SK-N-SH (cell line): ENCODE measurements around the gene IL21R. TPM values are rescaled to one million over a fixed set of nuclear protein-coding genes. Genes with fewer than 3 reads are reported as not detected.

Experiments
- CTCF ChIA-PET: fragments of 300-600, 350-600 bp; formaldehyde crosslinking; extraction: SDS; loops from one replicate; lab custom pipeline; 2021; lab: Yijun Ruan, JAX
- POLR2A ChIA-PET: fragments of 350-600 bp; sonication (Branson Sonifier 250); formaldehyde crosslinking; extraction: SDS; loops from one replicate; lab custom pipeline; 2020; ENCODE audit warnings: antibody characterized with exemption, inconsistent platforms; lab: Yijun Ruan, JAX
- DNase-seq: peaks from one replicate; pipeline ENCODE4 v3.0.0; 2012
- H2AFZ ChIP-seq: fragments of 200-600 bp; sonication (generic); 2 replicates; pipeline ENCODE4 v1.8.1; 2016; ENCODE audit warnings: antibody characterized with exemption, mild to moderate bottlenecking, low read depth
- H3F3A ChIP-seq: fragments of 200-600 bp; sonication (generic); replicated peaks from 2 replicates; pipeline ENCODE3; 2016; ENCODE audit warnings: antibody characterized with exemption, mild to moderate bottlenecking; ENCODE audit not compliant: insufficient read depth
- H3K27ac ChIP-seq, 2 experiments: fragments of 200-500 bp in 1 of 2; fragments of 200-600 bp in 1 of 2; sonication (Bioruptor generic) in 1 of 2; sonication (generic), shearing (Covaris generic) in 1 of 2; 2 replicates each; pipeline versions ENCODE4 v1.5.1 to v1.6.1; 2014 to 2016; ENCODE audit warnings: low read depth in 2 of 2, inconsistent platforms in 1 of 2, low read length in 1 of 2, mild to moderate bottlenecking in 1 of 2, mixed read lengths in 1 of 2
- H3K27me3 ChIP-seq: fragments of 200-600 bp; sonication (generic), shearing (Covaris generic); 2 replicates; pipeline ENCODE4 v1.6.1; 2016; ENCODE audit warnings: mixed run types; ENCODE audit not compliant: insufficient read depth
- H3K36me3 ChIP-seq, 2 experiments: fragments of 200-500 bp in 1 of 2; fragments of 200-600 bp in 1 of 2; sonication (Bioruptor generic) in 1 of 2; sonication (generic) in 1 of 2; replicated peaks in 1 of 2; 2 replicates each; pipeline versions ENCODE3 to v1.5.1; 2014 to 2016; ENCODE audit warnings: low read length in 1 of 2, mild to moderate bottlenecking in 1 of 2; ENCODE audit not compliant: insufficient read depth in 2 of 2, control insufficient read depth in 1 of 2
- H3K4me1 ChIP-seq, 2 experiments: fragments of 200-500 bp in 1 of 2; fragments of 200-600 bp in 1 of 2; sonication (Bioruptor generic) in 1 of 2; sonication (generic), shearing (Covaris generic) in 1 of 2; 2 replicates each; pipeline versions ENCODE4 v1.5.1 to v1.6.1; 2014 to 2016; ENCODE audit warnings: low read depth in 1 of 2, low read length in 1 of 2, mixed run types in 1 of 2; ENCODE audit not compliant: insufficient read depth in 2 of 2, control insufficient read depth in 1 of 2
- H3K4me2 ChIP-seq: fragments of 200-600 bp; sonication (generic), shearing (Covaris generic); 2 replicates; pipeline ENCODE4 v1.6.1; 2017; ENCODE audit warnings: mixed run types
- H3K4me3 ChIP-seq, 2 experiments: fragments of 200-500 bp in 1 of 2; fragments of 200-600 bp in 1 of 2; sonication (Bioruptor generic) in 1 of 2; sonication (generic), shearing (Covaris generic) in 1 of 2; 2 replicates each; pipeline versions ENCODE4 v1.5.1 to v1.8.1; 2014 to 2016; ENCODE audit warnings: low read depth in 2 of 2, inconsistent platforms in 1 of 2, low read length in 1 of 2, mild to moderate bottlenecking in 1 of 2, mixed read lengths in 1 of 2, moderate library complexity in 1 of 2
- H3K79me2 ChIP-seq: fragments of 200-600 bp; sonication (generic); 2 replicates; pipeline ENCODE4 v1.8.1; 2017; ENCODE audit warnings: mild to moderate bottlenecking; ENCODE audit not compliant: insufficient read depth
- H3K9ac ChIP-seq: fragments of 200-600 bp; sonication (generic); 2 replicates; pipeline ENCODE4 v1.6.1; 2017; ENCODE audit warnings: mixed run types
- H3K9me2 ChIP-seq: fragments of 200-600 bp; sonication (generic); 2 replicates; pipeline ENCODE4 v1.6.1; 2017; ENCODE audit warnings: mixed run types
- H3K9me3 ChIP-seq: fragments of 200-600 bp; sonication (generic); 2 replicates; pipeline ENCODE4 v1.6.1; 2017; ENCODE audit warnings: mixed run types, mild to moderate bottlenecking, moderate library complexity
- H4K20me1 ChIP-seq: fragments of 200-600 bp; sonication (generic); 2 replicates; pipeline ENCODE4 v1.6.1; 2017; ENCODE audit warnings: mild to moderate bottlenecking, mixed run types; ENCODE audit not compliant: insufficient read depth
- CTCF ChIP-seq: fragments of 200-600 bp; sonication (generic); IDR thresholded peaks from 2 replicates; pipeline ENCODE4 v1.6.1; 2017; ENCODE audit warnings: antibody characterized with exemption, mild to moderate bottlenecking, moderate library complexity
- GABPA ChIP-seq: IDR thresholded peaks from 2 replicates; pipeline ENCODE4 v1.4.0; 2012; ENCODE audit warnings: low read depth, mild to moderate bottlenecking
- GATA2 ChIP-seq: sonication (generic); formaldehyde crosslinking; IDR thresholded peaks from 2 replicates; pipeline ENCODE4 v1.5.0; 2020; ENCODE audit warnings: mild to moderate bottlenecking, missing genetic modification reagents
- JUND ChIP-seq: IDR thresholded peaks from 2 replicates; pipeline ENCODE4 v1.4.0; 2012
- MAX ChIP-seq: IDR thresholded peaks from 2 replicates; pipeline ENCODE4 v1.4.0; 2012; ENCODE audit warnings: low read depth
- NRF1 ChIP-seq: IDR thresholded peaks from 2 replicates; pipeline ENCODE4 v1.6.1; 2012; ENCODE audit warnings: low read depth, mild to moderate bottlenecking, low read length
- PBX3 ChIP-seq: IDR thresholded peaks from 2 replicates; pipeline ENCODE4; 2012
- POLR2AphosphoS5 ChIP-seq: IDR thresholded peaks from 2 replicates; pipeline ENCODE4 v1.6.1; 2012; ENCODE audit warnings: low read depth, low read length
- REST ChIP-seq: IDR thresholded peaks from 2 replicates; pipeline ENCODE4 v1.6.1; 2012; ENCODE audit warnings: mild to moderate bottlenecking, low read depth, low read length, moderate library complexity
- SMC3 ChIP-seq: IDR thresholded peaks from 2 replicates; pipeline ENCODE4 v1.6.1; 2012; ENCODE audit warnings: low read depth, low read length, improper control_type of control experiment
- TAF1 ChIP-seq: IDR thresholded peaks from 2 replicates; pipeline ENCODE4 v1.6.1; 2012; ENCODE audit warnings: low read depth, mild to moderate bottlenecking, low read length, moderate library complexity, borderline replicate concordance
- TCF12 ChIP-seq: IDR thresholded peaks from 2 replicates; pipeline ENCODE4 v1.4.0; 2012
- USF1 ChIP-seq: IDR thresholded peaks from 2 replicates; pipeline ENCODE4 v1.4.0; 2012; ENCODE audit warnings: low read depth, borderline replicate concordance
- YY1 ChIP-seq: IDR thresholded peaks from 2 replicates; pipeline ENCODE4 v1.4.0; 2012; ENCODE audit warnings: low read depth, mild to moderate bottlenecking
- WGBS: methylation state at CpG from one replicate; pipeline ENCODE4 v1.1.6; 2017; ENCODE audit warnings: low lambda C conversion rate; 5-methylcytosine and 5-hydroxymethylcytosine counted together
- polyA plus RNA-seq, 3 experiments: library from polyadenylated mRNA; depleted of rRNA; stranded (reverse); fragments of >200 nt; gene quantifications; 2 replicates each; pipeline ENCODE4 v1.2.3, GENCODE V29; 2012

IL21R gene
- polyA plus RNA-seq, 1 of the 3 experiments (the other 2 are of a cell fraction) = 0.13 TPM

- WGBS = 80% methylated on average over 6 of the region's 6 CpGs
- POLR2A ChIA-PET = no interaction called here
Observed at GRCh38 chr16:27359615-27360014, 42.4 kb upstream of the IL21R start.

GRCh38 chr16:27361987-27362386 lies 40.0 kb upstream of the IL21R start:
- H3K27me3 ChIP-seq = no peaks in the 10 kb centered on the region
- H3K27ac ChIP-seq = no peak overlapping the region
- H3K9me3 ChIP-seq = no peaks in the 10 kb centered on the region
- no peak overlapping the region for H3K9ac ChIP-seq
- no peaks in the 10 kb centered on the region for H4K20me1 ChIP-seq
- no peak for DNase-seq
- H3K4me1 ChIP-seq = no peaks in the 10 kb centered on the region
- H3F3A ChIP-seq = peaks cover 4% of the 10 kb centered on the region
- 67% methylated on average over 3 of the region's 3 CpGs for WGBS
- H3K79me2 ChIP-seq = no peaks in the 10 kb centered on the region
- POLR2A ChIA-PET = no interaction called here
- no peak overlapping the region for H3K4me2 ChIP-seq
- H3K4me3 ChIP-seq = no peak overlapping the region
- H3K9me2 ChIP-seq = no peaks in the 10 kb centered on the region
- no peak overlapping the region for H2AFZ ChIP-seq
- no peak for TF ChIP-seq GABPA
- no peak for TF ChIP-seq NRF1
- TF ChIP-seq GATA2 (CRISPR knock-in tag) = no peak
- TF ChIP-seq REST = no peak
- no peak for TF ChIP-seq POLR2AphosphoS5
- TF ChIP-seq CTCF = no peak
- no peak for TF ChIP-seq JUND
- no peak for TF ChIP-seq YY1
- TF ChIP-seq TAF1 = no peak
- no peak for TF ChIP-seq USF1
- no peak for TF ChIP-seq TCF12
- TF ChIP-seq MAX = no peak
- TF ChIP-seq, all 33 proteins: peak for 0
- peaks cover 0 to 8% of the 10 kb centered on the region in 2 experiments for H3K36me3 ChIP-seq
- CTCF ChIA-PET = interaction anchor here (1.1 kb wide), 1 partner anchor 127 kb away, joined by 3 read pairs; no protein-coding TSS in a partner anchor

More at GRCh38 chr16:27359615-27360014, 42.4 kb upstream of the IL21R start:
- Histone ChIP-seq H3F3A (no peaks in the 10 kb centered on the region), H3K79me2 (no peaks in the 10 kb centered on the region), H3K27me3 (no peaks in the 10 kb centered on the region), H3K4me2 (no peak overlapping the region), H3K36me3 (peaks cover 0 to 11% of the 10 kb centered on the region in 2 experiments), H3K4me1 (no peaks in the 10 kb centered on the region), H3K4me3 (no peak overlapping the region), H2AFZ (no peak overlapping the region), H3K27ac (no peak overlapping the region), H3K9me2 (no peaks in the 10 kb centered on the region), H3K9ac (no peak overlapping the region), H3K9me3 (no peaks in the 10 kb centered on the region), H4K20me1 (no peaks in the 10 kb centered on the region)
- no peak for DNase-seq
- TF ChIP-seq SMC3 (no peak), PBX3 (no peak)
- CTCF ChIA-PET = no interaction called here
